ENCODE results near the gene RAB10. TPM values are rescaled to one million over a fixed set of nuclear protein-coding genes. Genes with fewer than 3 reads are reported as not detected.

RAB10 gene
- polyA plus RNA-seq, 1 donor (not counting 4 experiments of a cell fraction or from before 2014, with no cell fraction given): 252 TPM

GRCh38 chr2:26184555-26185303 lies 150.8 kb downstream of the RAB10 start:
- H3K9me1 ChIP-seq (ENCODE audit: control insufficient read depth, extremely low read depth, insufficient read depth, low read length): no peaks in the 10 kb centered on the region
- no peak overlapping the region for H3K27ac ChIP-seq (ENCODE audit: control insufficient read depth, insufficient read depth, low read length)
- no peak overlapping the region for H3K4me2 ChIP-seq (ENCODE audit: control insufficient read depth, extremely low read depth, insufficient read depth, low read depth, low read length)
- no peak overlapping the region for H3K4me3 ChIP-seq (ENCODE audit: control insufficient read depth in 2 of 3, extremely low read depth in 1 of 3, insufficient read depth in 2 of 3, low read depth in 1 of 3, low read length in 3 of 3)
- no peak for FAIRE-seq
- no peaks in the 10 kb centered on the region for H3K27me3 ChIP-seq (ENCODE audit: control insufficient read depth, extremely low read depth, insufficient read depth, low read length)
- H3K9me3 ChIP-seq (ENCODE audit: control insufficient read depth, low read depth, low read length): no peaks in the 10 kb centered on the region
- DNase-seq (ENCODE audit: low read depth, low spot score): no peak
- no peak overlapping the region for H2AFZ ChIP-seq (ENCODE audit: control insufficient read depth, low read length)
- no peaks in the 10 kb centered on the region for H4K20me1 ChIP-seq (ENCODE audit: control insufficient read depth, extremely low read depth, insufficient read depth, low read length)
- TF ChIP-seq CTCF (optimal IDR thresholded peaks at IDR 0.05 in 1 of 3, IDR thresholded peaks at IDR 0.05 in 1 of 3, conservative IDR thresholded peaks at IDR 0.05 in 1 of 3; ENCODE audit: extremely low read depth in 1 of 3, insufficient read depth in 2 of 3, low read length in 3 of 3) (peak in 1 of 3 experiments; percentile 20), EZH2 (IDR thresholded peaks at IDR 0.05; ENCODE audit: low read length) (no peak)
- no peaks in the 10 kb centered on the region for H3K4me1 ChIP-seq (ENCODE audit: control insufficient read depth, extremely low read depth, insufficient read depth, low read length)
- no peak overlapping the region for H3K9ac ChIP-seq (ENCODE audit: control insufficient read depth, extremely low read depth, insufficient read depth, low read length)
- dilution Hi-C loops (cut with MboI; ENCODE audit: extremely low pct_ligation_motif_present, low sequenced_read_pairs): no loop called here
- no peaks in the 10 kb centered on the region for H3K36me3 ChIP-seq (ENCODE audit: control insufficient read depth in 2 of 2, extremely low read depth in 1 of 2, insufficient read depth in 2 of 2, low read length in 2 of 2)
- H3K79me2 ChIP-seq (ENCODE audit: control insufficient read depth, insufficient read depth, low read length): no peaks in the 10 kb centered on the region

GRCh38 chr2:26185304-26185928 lies 151.5 kb downstream of the RAB10 start:
- Histone ChIP-seq H2AFZ (ENCODE audit: control insufficient read depth, low read length) (no peak overlapping the region), H3K4me2 (ENCODE audit: control insufficient read depth, extremely low read depth, insufficient read depth, low read depth, low read length) (no peak overlapping the region), H3K9me1 (ENCODE audit: control insufficient read depth, extremely low read depth, insufficient read depth, low read length) (no peaks in the 10 kb centered on the region), H4K20me1 (ENCODE audit: control insufficient read depth, extremely low read depth, insufficient read depth, low read length) (no peaks in the 10 kb centered on the region), H3K36me3 (ENCODE audit: control insufficient read depth in 2 of 2, extremely low read depth in 1 of 2, insufficient read depth in 2 of 2, low read length in 2 of 2) (peaks cover 0 to 2% of the 10 kb centered on the region in 2 experiments), H3K79me2 (ENCODE audit: control insufficient read depth, insufficient read depth, low read length) (no peaks in the 10 kb centered on the region), H3K4me3 (ENCODE audit: control insufficient read depth in 2 of 3, extremely low read depth in 1 of 3, insufficient read depth in 2 of 3, low read depth in 1 of 3, low read length in 3 of 3) (no peak overlapping the region), H3K9ac (ENCODE audit: control insufficient read depth, extremely low read depth, insufficient read depth, low read length) (no peak overlapping the region), H3K9me3 (ENCODE audit: control insufficient read depth, low read depth, low read length) (no peaks in the 10 kb centered on the region), H3K4me1 (ENCODE audit: control insufficient read depth, extremely low read depth, insufficient read depth, low read length) (no peaks in the 10 kb centered on the region), H3K27ac (ENCODE audit: control insufficient read depth, insufficient read depth, low read length) (no peak overlapping the region), H3K27me3 (ENCODE audit: control insufficient read depth, extremely low read depth, insufficient read depth, low read length) (no peaks in the 10 kb centered on the region)
- FAIRE-seq (no peak), DNase-seq (ENCODE audit: low read depth, low spot score) (no peak)
- dilution Hi-C loops (cut with MboI; ENCODE audit: extremely low pct_ligation_motif_present, low sequenced_read_pairs): no loop called here
- TF ChIP-seq EZH2 (IDR thresholded peaks at IDR 0.05; ENCODE audit: low read length) (no peak), CTCF (optimal IDR thresholded peaks at IDR 0.05 in 1 of 3, IDR thresholded peaks at IDR 0.05 in 1 of 3, conservative IDR thresholded peaks at IDR 0.05 in 1 of 3; ENCODE audit: extremely low read depth in 1 of 3, insufficient read depth in 2 of 3, low read length in 3 of 3) (no peak)

All from keratinocyte (primary cell).